ENCODE measurements around the gene ATP6V0D1.

GRCh38 chr16:67530013-67530939 is 49.3 kb upstream of the ATP6V0D1 start:
- no peak for TF ChIP-seq CTCF (conservative IDR thresholded peaks at IDR 0.05; ENCODE audit: low read depth, low read length)
- TF ChIP-seq CEBPB (IDR thresholded peaks at IDR 0.05; ENCODE audit: low read depth, low read length), result no peak
- TF ChIP-seq POLR2A (IDR thresholded peaks at IDR 0.05; ENCODE audit: low read depth, low read length), result peak; percentile 83
- TF ChIP-seq FOS (IDR thresholded peaks at IDR 0.05; ENCODE audit: low read depth, low read length), result peak; percentile 74
